Endodermal cell (in vitro differentiated cells): ENCODE measurements around the gene P2RX6. TPM values are rescaled to one million over a fixed set of nuclear protein-coding genes. Genes with fewer than 3 reads are reported as not detected.

Source experiments
- DNase-seq: peaks from one replicate; pipeline ENCODE4 v3.0.0-alpha.2; 2017
- H3K27ac ChIP-seq: 2 replicates; pipeline ENCODE4 v1.5.1; 2013; ENCODE audit warnings: mild to moderate bottlenecking, low read depth, low read length, moderate library complexity
- H3K27me3 ChIP-seq: 2 replicates; pipeline ENCODE4 v1.6.1; 2013; ENCODE audit warnings: mild to moderate bottlenecking, low read length, moderate library complexity; ENCODE audit not compliant: insufficient read depth, control insufficient read depth, poor library complexity, severe bottlenecking
- H3K36me3 ChIP-seq: 2 replicates; pipeline ENCODE4 v1.7.0; 2013; ENCODE audit warnings: mild to moderate bottlenecking, low read length, moderate library complexity; ENCODE audit not compliant: control insufficient read depth, insufficient read depth
- H3K4me1 ChIP-seq: one replicate; pipeline ENCODE4 v1.7.0; 2013; ENCODE audit warnings: low read length; ENCODE audit not compliant: control insufficient read depth, insufficient read depth
- H3K4me3 ChIP-seq: 2 replicates; pipeline ENCODE4 v1.5.1; 2013; ENCODE audit warnings: mild to moderate bottlenecking, low read length, moderate library complexity
- H3K9ac ChIP-seq: 2 replicates; pipeline ENCODE4 v1.6.1; 2013; ENCODE audit warnings: mild to moderate bottlenecking, low read length, moderate library complexity; ENCODE audit not compliant: poor library complexity, severe bottlenecking; ENCODE audit errors: extremely low read depth
- H3K9me3 ChIP-seq: 2 replicates; pipeline ENCODE4 v1.6.1; 2013; ENCODE audit warnings: mild to moderate bottlenecking, low read length, moderate library complexity; ENCODE audit not compliant: control insufficient read depth
- H3K27ac Mint-ChIP-seq: 2 replicates; pipeline ENCODE4 v1.8.0; 2020; ENCODE audit warnings: mixed read lengths
- H3K27me3 Mint-ChIP-seq: 2 replicates; pipeline ENCODE4 v1.8.0; 2021; ENCODE audit warnings: mild to moderate bottlenecking, mixed read lengths; ENCODE audit not compliant: insufficient read depth
- H3K36me3 Mint-ChIP-seq: 2 replicates; pipeline ENCODE4 v1.8.0; 2020; ENCODE audit warnings: low read depth, mixed read lengths
- H3K4me1 Mint-ChIP-seq: 2 replicates; pipeline ENCODE4 v1.8.0; 2020; ENCODE audit warnings: mixed read lengths
- H3K4me3 Mint-ChIP-seq: 2 replicates; pipeline ENCODE4 v1.8.0; 2020; ENCODE audit warnings: mild to moderate bottlenecking, moderate library complexity, mixed read lengths
- H3K9me3 Mint-ChIP-seq: 2 replicates; pipeline ENCODE4 v1.8.0; 2020; ENCODE audit warnings: mild to moderate bottlenecking, mixed read lengths
- CTCF ChIP-seq: fragments of 200-600 bp; sonication (generic); conservative IDR thresholded peaks from 2 replicates; pipeline ENCODE4 v1.5.0; 2021; ENCODE audit warnings: antibody characterized with exemption, mild to moderate bottlenecking
- WGBS, 2 experiments: methylation state at CpG; one replicate each; pipeline versions ENCODE4 v1.1.5 to v1.1.7; 2013; ENCODE audit warnings: missing lambda C conversion rate in 2 of 2, mixed read lengths in 1 of 2; ENCODE audit not compliant: insufficient coverage in 1 of 2, insufficient read length in 1 of 2; 5-methylcytosine and 5-hydroxymethylcytosine counted together
- total RNA-seq, 2 donors: library from RNA; stranded (reverse); fragmentation: NEBNext Ultra II Directional in 1 of 2; extraction: Animal tissue kit (Norgen Biotek cat#: 25700) in 1 of 2; gene quantifications; 2 replicates in 1 of 2; 3 replicates in 1 of 2; pipeline ENCODE4 v1.2.1, GENCODE V29; 2021

Gene P2RX6
- total RNA-seq, 2 donors from 2014 or later: 0.73 to 1.9 TPM

- H3K4me3 ChIP-seq: no peak overlapping the region
- H3K27me3 ChIP-seq: no peaks in the 10 kb centered on the region
- Mint-ChIP-seq H3K4me1 (peaks cover 12% of the 10 kb centered on the region), H3K27me3 (no peaks in the 10 kb centered on the region), H3K36me3 (no peaks in the 10 kb centered on the region), H3K9me3 (peaks cover 5% of the 10 kb centered on the region), H3K4me3 (no peak overlapping the region), H3K27ac (no peak overlapping the region)
- TF ChIP-seq CTCF: no peak
- H3K9me3 ChIP-seq: no peaks in the 10 kb centered on the region
- no peak overlapping the region for H3K27ac ChIP-seq
- 80 to 83% methylated on average over 11 to 12 of the region's 13 CpGs for WGBS, 2 experiments
- H3K4me1 ChIP-seq: peaks cover 8% of the 10 kb centered on the region
- peak; percentile 50 for DNase-seq
- no peak overlapping the region for H3K9ac ChIP-seq
- H3K36me3 ChIP-seq: no peaks in the 10 kb centered on the region
These were observed 50.2 kb downstream of the P2RX6 start for GRCh38 chr22:21064917-21065864.

GRCh38 chr22:21067075-21067900 lies 52.3 kb downstream of the P2RX6 start:
- Mint-ChIP-seq H3K27ac (no peak overlapping the region), H3K9me3 (peaks cover 8% of the 10 kb centered on the region), H3K4me3 (no peak overlapping the region), H3K4me1 (peaks cover 12% of the 10 kb centered on the region), H3K36me3 (no peaks in the 10 kb centered on the region), H3K27me3 (peaks cover 1% of the 10 kb centered on the region)
- no peak overlapping the region for H3K27ac ChIP-seq
- no peak overlapping the region for H3K4me3 ChIP-seq
- no peak overlapping the region for H3K9ac ChIP-seq
- no peaks in the 10 kb centered on the region for H3K36me3 ChIP-seq
- 90 to 91% methylated on average over 19 to 28 of the region's 28 CpGs for WGBS, 2 experiments
- H3K27me3 ChIP-seq: no peaks in the 10 kb centered on the region
- peak; percentile 27 for DNase-seq
- peaks cover 8% of the 10 kb centered on the region for H3K4me1 ChIP-seq
- H3K9me3 ChIP-seq: no peaks in the 10 kb centered on the region
- TF ChIP-seq CTCF: no peak

- H3K4me3 Mint-ChIP-seq: no peak overlapping the region
- H3K27ac ChIP-seq: no peak overlapping the region
- DNase-seq: no peak
- H3K9ac ChIP-seq: no peak overlapping the region
- 93 to 94% methylated on average over 8 to 12 of the region's 12 CpGs for WGBS, 2 experiments
- H3K4me1 Mint-ChIP-seq: peaks cover 12% of the 10 kb centered on the region
- H3K27me3 ChIP-seq: no peaks in the 10 kb centered on the region
- H3K4me1 ChIP-seq: peaks cover 8% of the 10 kb centered on the region
- H3K9me3 ChIP-seq: no peaks in the 10 kb centered on the region
- no peak for TF ChIP-seq CTCF
- H3K9me3 Mint-ChIP-seq: peaks cover 11% of the 10 kb centered on the region
- H3K27me3 Mint-ChIP-seq: peaks cover 5% of the 10 kb centered on the region
- H3K27ac Mint-ChIP-seq: no peak overlapping the region
- H3K4me3 ChIP-seq: no peak overlapping the region
- H3K36me3 ChIP-seq: no peaks in the 10 kb centered on the region
- no peaks in the 10 kb centered on the region for H3K36me3 Mint-ChIP-seq
These were observed 53.1 kb downstream of the P2RX6 start for GRCh38 chr22:21067901-21068680.
